Activated naive CD4-positive, alpha-beta T cell treated with anti-CD3 and anti-CD28 coated beads, Interleukin-2, amount 50 U/mL, for 72 hours (primary cell): ENCODE measurements around the gene TTLL5. TPM values are rescaled to one million over a fixed set of nuclear protein-coding genes. Genes with fewer than 3 reads are reported as not detected.

ENCODE experiments used
- ATAC-seq, 2 donors: fragments of 150-1000 bp; cut with Tn5 transposase; 2 replicates each; pipeline ENCODE4 v1.10.0; 2021; ENCODE audit warnings: mild to moderate bottlenecking in 2 of 2, moderate library complexity in 2 of 2
- DNase-seq, 2 donors: peaks; one replicate each; pipeline ENCODE4 v3.0.0; 2021 to 2022; ENCODE audit warnings: low spot score in 2 of 2
- H3K27ac Mint-ChIP-seq, 2 donors: one replicate each; pipeline ENCODE4 v1.8.0; 2022; ENCODE audit warnings: mild to moderate bottlenecking in 2 of 2, mixed read lengths in 2 of 2
- H3K36me3 Mint-ChIP-seq, 2 donors: one replicate each; pipeline ENCODE4 v1.8.0; 2022; ENCODE audit warnings: mixed read lengths in 2 of 2
- H3K9me3 Mint-ChIP-seq, 2 donors: one replicate each; pipeline ENCODE4 v1.8.0; 2022; ENCODE audit warnings: mixed read lengths in 2 of 2
- total RNA-seq, 2 donors: library from RNA; stranded (reverse); gene quantifications; one replicate each; pipeline ENCODE4 v1.2.3, GENCODE V29; 2022

Gene TTLL5
- total RNA-seq, 2 donors from 2014 or later = 36.6 TPM

- DNase-seq = no peak
- H3K27ac Mint-ChIP-seq = no peak overlapping the region
- ATAC-seq = peak; percentile 31 to 40
Observed at GRCh38 chr14:75711796-75712211, 50.8 kb downstream of the TTLL5 start.

GRCh38 chr14:75714991-75715390, 53.9 kb downstream of the TTLL5 start:
- no peak for ATAC-seq
- Mint-ChIP-seq H3K27ac (no peak overlapping the region), H3K36me3 (no peaks in the 10 kb centered on the region), H3K9me3 (no peaks in the 10 kb centered on the region)
- no peak for DNase-seq

More at GRCh38 chr14:75711796-75712211, 50.8 kb downstream of the TTLL5 start:
- Mint-ChIP-seq H3K36me3 (no peaks in the 10 kb centered on the region), H3K9me3 (no peaks in the 10 kb centered on the region)

GRCh38 chr14:75715926-75716780, 55.1 kb downstream of the TTLL5 start:
- DNase-seq (no peak), ATAC-seq (no peak)
- Mint-ChIP-seq H3K36me3 (no peaks in the 10 kb centered on the region), H3K9me3 (no peaks in the 10 kb centered on the region), H3K27ac (peak overlapping the region in 1 of 2 donors; percentile 34)

GRCh38 chr14:75717729-75718128, 56.7 kb downstream of the TTLL5 start:
- no peak for DNase-seq
- no peaks in the 10 kb centered on the region for H3K9me3 Mint-ChIP-seq
- ATAC-seq = no peak
- peaks cover 0 to 8% of the 10 kb centered on the region in 2 donors for H3K36me3 Mint-ChIP-seq
- H3K27ac Mint-ChIP-seq = no peak overlapping the region

GRCh38 chr14:75718199-75718598, 57.2 kb downstream of the TTLL5 start:
- Mint-ChIP-seq H3K36me3 (peaks cover 0 to 11% of the 10 kb centered on the region in 2 donors), H3K27ac (no peak overlapping the region), H3K9me3 (no peaks in the 10 kb centered on the region)
- DNase-seq = no peak
- ATAC-seq = no peak

GRCh38 chr14:75720116-75720515, 59.1 kb downstream of the TTLL5 start:
- H3K36me3 Mint-ChIP-seq = peaks cover 6 to 21% of the 10 kb centered on the region in 2 donors
- ATAC-seq = no peak
- H3K9me3 Mint-ChIP-seq = no peaks in the 10 kb centered on the region
- no peak overlapping the region for H3K27ac Mint-ChIP-seq
- no peak for DNase-seq

GRCh38 chr14:75720842-75721498, 59.9 kb downstream of the TTLL5 start:
- Mint-ChIP-seq H3K27ac (no peak overlapping the region), H3K36me3 (peaks cover 6 to 21% of the 10 kb centered on the region in 2 donors), H3K9me3 (no peaks in the 10 kb centered on the region)
- ATAC-seq = no peak
- no peak for DNase-seq

- H3K9me3 Mint-ChIP-seq = no peaks in the 10 kb centered on the region
- H3K36me3 Mint-ChIP-seq = peaks cover 18 to 26% of the 10 kb centered on the region in 2 donors
- H3K27ac Mint-ChIP-seq = no peak overlapping the region
- ATAC-seq (no peak), DNase-seq (no peak)
Observed at GRCh38 chr14:75723716-75724115, 62.7 kb downstream of the TTLL5 start.

- H3K9me3 Mint-ChIP-seq = no peaks in the 10 kb centered on the region
- DNase-seq (no peak), ATAC-seq (peak in 1 of 2 donors; percentile 77)
- H3K36me3 Mint-ChIP-seq = peaks cover 18 to 26% of the 10 kb centered on the region in 2 donors
- H3K27ac Mint-ChIP-seq = no peak overlapping the region
Observed at GRCh38 chr14:75724414-75725204, 63.6 kb downstream of the TTLL5 start.

- H3K36me3 Mint-ChIP-seq = peaks cover 18 to 26% of the 10 kb centered on the region in 2 donors
- ATAC-seq = no peak
- H3K9me3 Mint-ChIP-seq = no peaks in the 10 kb centered on the region
- DNase-seq = no peak
- H3K27ac Mint-ChIP-seq = no peak overlapping the region
Observed at GRCh38 chr14:75725481-75725880, 64.4 kb downstream of the TTLL5 start.

GRCh38 chr14:75726321-75726720, 65.3 kb downstream of the TTLL5 start:
- Mint-ChIP-seq H3K9me3 (no peaks in the 10 kb centered on the region), H3K27ac (no peak overlapping the region), H3K36me3 (peaks cover 18 to 26% of the 10 kb centered on the region in 2 donors)
- ATAC-seq (no peak), DNase-seq (no peak)

GRCh38 chr14:75727124-75727523, 66.1 kb downstream of the TTLL5 start:
- Mint-ChIP-seq H3K9me3 (no peaks in the 10 kb centered on the region), H3K36me3 (peaks cover 18 to 24% of the 10 kb centered on the region in 2 donors), H3K27ac (no peak overlapping the region)
- no peak for DNase-seq
- ATAC-seq = no peak

- Mint-ChIP-seq H3K9me3 (no peaks in the 10 kb centered on the region), H3K27ac (no peak overlapping the region), H3K36me3 (peaks cover 0 to 11% of the 10 kb centered on the region in 2 donors)
- no peak for DNase-seq
- no peak for ATAC-seq
Observed at GRCh38 chr14:75732888-75733287, 71.8 kb downstream of the TTLL5 start.

GRCh38 chr14:75734854-75735253, 73.8 kb downstream of the TTLL5 start:
- no peak overlapping the region for H3K27ac Mint-ChIP-seq
- no peak for DNase-seq
- peaks cover 0 to 11% of the 10 kb centered on the region in 2 donors for H3K36me3 Mint-ChIP-seq
- H3K9me3 Mint-ChIP-seq = no peaks in the 10 kb centered on the region
- no peak for ATAC-seq

GRCh38 chr14:75736845-75737485, 75.9 kb downstream of the TTLL5 start:
- no peak overlapping the region for H3K27ac Mint-ChIP-seq
- H3K9me3 Mint-ChIP-seq = no peaks in the 10 kb centered on the region
- peaks cover 0 to 11% of the 10 kb centered on the region in 2 donors for H3K36me3 Mint-ChIP-seq
- ATAC-seq (no peak), DNase-seq (no peak)

- peaks cover 0 to 11% of the 10 kb centered on the region in 2 donors for H3K36me3 Mint-ChIP-seq
- no peak for DNase-seq
- no peak overlapping the region for H3K27ac Mint-ChIP-seq
- ATAC-seq = no peak
- H3K9me3 Mint-ChIP-seq = no peaks in the 10 kb centered on the region
Observed at GRCh38 chr14:75738192-75738591, 77.1 kb downstream of the TTLL5 start.
